ENCODE data around the gene PCDHGA3. TPM values are rescaled to one million over a fixed set of nuclear protein-coding genes. Genes with fewer than 3 reads are reported as not detected.

Gene PCDHGA3
- total and polyA plus RNA-seq, 2 donors (not counting 3 experiments of a cell fraction or from before 2014, with no cell fraction given), result 0.88 to 1.1 TPM

- intact Hi-C loops (cut with micrococcal nuclease), result no loop called here
- H3K4me2 ChIP-seq (ENCODE audit: insufficient read depth, low read length), result no peak overlapping the region
- ChIA-PET CTCF (interaction anchor here (1.4 kb wide), 1 partner anchor 21 kb away, joined by 3 read pairs; no protein-coding TSS in a partner anchor), POLR2A (no interaction called here)
- no peak overlapping the region for H3K27ac ChIP-seq (ENCODE audit: insufficient read depth, low read depth, low read length)
- no peak for FAIRE-seq
- H3K27me3 ChIP-seq (ENCODE audit: control insufficient read depth in 2 of 2, insufficient read depth in 2 of 2, low read length in 2 of 2), result no peaks in the 10 kb centered on the region
- no peak for DNase-seq (ENCODE audit: low read depth, low spot score)
- dilution Hi-C loops (cut with MboI; ENCODE audit: extremely low pct_ligation_motif_present, low sequenced_read_pairs), result no loop called here
- no peak overlapping the region for H2AFZ ChIP-seq (ENCODE audit: low read depth, low read length)
- H3K36me3 ChIP-seq (ENCODE audit: control insufficient read depth in 2 of 2, extremely low read depth in 1 of 2, insufficient read depth in 2 of 2, low read length in 2 of 2), result no peaks in the 10 kb centered on the region
- no peaks in the 10 kb centered on the region for H4K20me1 ChIP-seq (replicated peaks; ENCODE audit: control insufficient read depth, extremely low read depth, insufficient read depth, low read length)
- H3K79me2 ChIP-seq (ENCODE audit: control insufficient read depth, insufficient read depth, low read length), result no peaks in the 10 kb centered on the region
- BruUV-seq (replicated peaks), result no TSS peak
- H3K9ac ChIP-seq (replicated peaks; ENCODE audit: extremely low read depth, insufficient read depth, low read length), result no peak overlapping the region
- no peaks in the 10 kb centered on the region for H3K9me1 ChIP-seq (replicated peaks; ENCODE audit: control insufficient read depth, extremely low read depth, insufficient read depth, low read length)
- TF ChIP-seq POLR2AphosphoS5 (IDR thresholded peaks at IDR 0.05; ENCODE audit: insufficient read depth, low read depth, low read length), result no peak
- TF ChIP-seq MAX (IDR thresholded peaks at IDR 0.05; ENCODE audit: insufficient read depth, insufficient read length), result no peak
- TF ChIP-seq JUN (IDR thresholded peaks at IDR 0.05; ENCODE audit: borderline replicate concordance, insufficient read depth, insufficient read length, low read depth), result no peak
- TF ChIP-seq POLR2A (IDR thresholded peaks at IDR 0.05; ENCODE audit: low read depth, low read length), result no peak
- TF ChIP-seq EZH2 (IDR thresholded peaks at IDR 0.05; ENCODE audit: borderline replicate concordance, low read depth, low read length, severe bottlenecking), result no peak
- TF ChIP-seq, protein P1, sequence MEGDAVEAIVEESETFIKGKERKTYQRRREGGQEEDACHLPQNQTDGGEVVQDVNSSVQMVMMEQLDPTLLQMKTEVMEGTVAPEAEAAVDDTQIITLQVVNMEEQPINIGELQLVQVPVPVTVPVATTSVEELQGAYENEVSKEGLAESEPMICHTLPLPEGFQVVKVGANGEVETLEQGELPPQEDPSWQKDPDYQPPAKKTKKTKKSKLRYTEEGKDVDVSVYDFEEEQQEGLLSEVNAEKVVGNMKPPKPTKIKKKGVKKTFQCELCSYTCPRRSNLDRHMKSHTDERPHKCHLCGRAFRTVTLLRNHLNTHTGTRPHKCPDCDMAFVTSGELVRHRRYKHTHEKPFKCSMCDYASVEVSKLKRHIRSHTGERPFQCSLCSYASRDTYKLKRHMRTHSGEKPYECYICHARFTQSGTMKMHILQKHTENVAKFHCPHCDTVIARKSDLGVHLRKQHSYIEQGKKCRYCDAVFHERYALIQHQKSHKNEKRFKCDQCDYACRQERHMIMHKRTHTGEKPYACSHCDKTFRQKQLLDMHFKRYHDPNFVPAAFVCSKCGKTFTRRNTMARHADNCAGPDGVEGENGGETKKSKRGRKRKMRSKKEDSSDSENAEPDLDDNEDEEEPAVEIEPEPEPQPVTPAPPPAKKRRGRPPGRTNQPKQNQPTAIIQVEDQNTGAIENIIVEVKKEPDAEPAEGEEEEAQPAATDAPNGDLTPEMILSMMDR (IDR thresholded peaks at IDR 0.05; ENCODE audit: extremely low read depth in 1 of 2, insufficient read depth in 1 of 2, low read depth in 1 of 2, low read length in 2 of 2), result no peak
- no peak for TF ChIP-seq MYC (IDR thresholded peaks at IDR 0.05; ENCODE audit: low read depth, low read length)
- TF ChIP-seq FOS (IDR thresholded peaks at IDR 0.05; ENCODE audit: borderline replicate concordance, insufficient read depth, low read length), result no peak
- no peak for TF ChIP-seq GATA2 (IDR thresholded peaks at IDR 0.05; ENCODE audit: insufficient read depth, insufficient read length, low read depth, low read length)
- H3K4me1 ChIP-seq (ENCODE audit: control insufficient read depth, extremely low read depth, insufficient read depth, low read length), result no peaks in the 10 kb centered on the region
- H3K9me3 ChIP-seq (replicated peaks; ENCODE audit: control insufficient read depth, insufficient read depth, low read length), result no peaks in the 10 kb centered on the region
- H3K4me3 ChIP-seq (replicated peaks in 1 of 3; ENCODE audit: insufficient read depth in 1 of 3, low read depth in 1 of 3, low read length in 3 of 3), result no peak overlapping the region
Observed at GRCh38 chr5:141298376-141298775, 45.3 kb upstream of the PCDHGA3 start.

Data from endothelial cell of umbilical vein (primary cell).